Esophagus muscularis mucosa (tissue), 4 donors: ENCODE data around the gene CCDC74B.
"Not testable (repeated sequence)": the region's sequence is repeated elsewhere in the genome, so short reads cannot be mapped to it uniquely, and the experiment has no call there.

ENCODE experiments used
- EP300 ChIP-seq: sonication (generic); formaldehyde crosslinking; IDR thresholded peaks from one replicate; pipeline ENCODE4 v1.6.1; 2017; ENCODE audit warnings: antibody characterized with exemption
- POLR2A ChIP-seq: fragments of 450-650 bp; IDR thresholded peaks from one replicate; pipeline ENCODE4 v1.6.1; 2017; ENCODE audit warnings: antibody characterized with exemption, moderate library complexity, mild to moderate bottlenecking, low read depth
- POLR2AphosphoS5 ChIP-seq, 2 donors: sonication (generic); formaldehyde crosslinking; IDR thresholded peaks; one replicate each; pipeline ENCODE4 v1.6.1; 2017; ENCODE audit warnings: antibody characterized with exemption in 2 of 2
- TF ChIP-seq, protein P1 (sequence below), 3 experiments: fragments of 200-600 bp in 2 of 3; fragments of 450-650 bp in 1 of 3; sonication (generic) in 2 of 3; IDR thresholded peaks; one replicate each; pipeline ENCODE4 v1.5.1; 2017 to 2019; ENCODE audit warnings: antibody characterized with exemption in 3 of 3, mild to moderate bottlenecking in 2 of 3, moderate library complexity in 1 of 3

DNA sequence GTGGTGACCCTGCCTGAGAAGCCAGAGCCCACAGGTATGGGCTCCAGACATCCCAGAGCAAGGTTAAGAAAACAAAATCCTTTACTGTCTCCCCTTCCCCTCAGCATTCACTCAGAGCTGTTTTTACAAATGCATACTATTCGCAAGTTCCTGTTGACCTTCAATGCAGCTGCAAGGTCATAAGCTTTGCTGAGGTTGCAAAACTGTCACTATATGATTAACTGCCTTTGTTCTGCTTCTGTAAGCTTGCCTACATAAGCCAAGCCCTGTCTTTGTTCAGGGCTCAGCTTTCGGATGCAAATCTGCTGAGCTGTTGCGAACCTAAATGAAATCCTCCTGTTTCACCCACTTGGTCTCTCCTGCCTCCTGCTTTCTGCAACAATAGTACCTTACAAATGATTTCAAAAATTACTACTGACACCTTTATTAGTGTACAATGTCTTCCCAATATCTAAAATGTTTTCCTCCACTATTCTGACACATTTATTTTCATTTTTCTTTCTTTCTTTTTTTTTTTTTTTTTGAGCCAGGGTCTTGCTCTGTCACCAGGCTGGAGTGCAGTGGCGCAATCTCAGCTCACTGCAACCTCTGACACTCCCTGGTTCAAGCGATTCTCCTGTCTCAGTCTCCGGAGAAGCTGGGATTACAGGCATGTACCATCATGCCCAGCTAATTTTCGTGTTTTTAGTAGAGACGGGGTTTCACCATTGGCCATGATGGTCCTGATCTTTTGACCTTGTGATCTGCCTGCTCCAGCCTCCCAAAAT, 42.1 kb downstream of the CCDC74B start:
- TF ChIP-seq, protein P1, sequence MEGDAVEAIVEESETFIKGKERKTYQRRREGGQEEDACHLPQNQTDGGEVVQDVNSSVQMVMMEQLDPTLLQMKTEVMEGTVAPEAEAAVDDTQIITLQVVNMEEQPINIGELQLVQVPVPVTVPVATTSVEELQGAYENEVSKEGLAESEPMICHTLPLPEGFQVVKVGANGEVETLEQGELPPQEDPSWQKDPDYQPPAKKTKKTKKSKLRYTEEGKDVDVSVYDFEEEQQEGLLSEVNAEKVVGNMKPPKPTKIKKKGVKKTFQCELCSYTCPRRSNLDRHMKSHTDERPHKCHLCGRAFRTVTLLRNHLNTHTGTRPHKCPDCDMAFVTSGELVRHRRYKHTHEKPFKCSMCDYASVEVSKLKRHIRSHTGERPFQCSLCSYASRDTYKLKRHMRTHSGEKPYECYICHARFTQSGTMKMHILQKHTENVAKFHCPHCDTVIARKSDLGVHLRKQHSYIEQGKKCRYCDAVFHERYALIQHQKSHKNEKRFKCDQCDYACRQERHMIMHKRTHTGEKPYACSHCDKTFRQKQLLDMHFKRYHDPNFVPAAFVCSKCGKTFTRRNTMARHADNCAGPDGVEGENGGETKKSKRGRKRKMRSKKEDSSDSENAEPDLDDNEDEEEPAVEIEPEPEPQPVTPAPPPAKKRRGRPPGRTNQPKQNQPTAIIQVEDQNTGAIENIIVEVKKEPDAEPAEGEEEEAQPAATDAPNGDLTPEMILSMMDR (IDR thresholded peaks at IDR 0.05) = not testable (repeated sequence)
- TF ChIP-seq EP300; POLR2AphosphoS5 (IDR thresholded peaks at IDR 0.05); POLR2A: not testable (repeated sequence)
